Stimulated activated CD8-positive, alpha-beta memory T cell treated with anti-CD3 and anti-CD28 coated beads, Interleukin-7, amount 100 ng/mL, for 48 hours (primary cell): ENCODE data around the gene FAM9C.
"Not testable (repeated sequence)": the region's sequence is repeated elsewhere in the genome, so short reads cannot be mapped to it uniquely, and the experiment has no call there.

Source experiments
- DNase-seq, 2 donors: peaks; one replicate each; pipeline ENCODE4 v3.0.0-alpha.2; 2020; ENCODE audit warnings: low read depth in 1 of 2; ENCODE audit errors: extremely low read depth in 1 of 2

FAM9C gene

GRCh38 chrX:13076176-13076961 lies 31.9 kb upstream of the FAM9C start:
- DNase-seq, result no peak

GRCh38 chrX:13074297-13075262 lies 30.2 kb upstream of the FAM9C start:
- DNase-seq, result no peak

- no peak for DNase-seq
Measured at GRCh38 chrX:13069771-13070416, 25.5 kb upstream of the FAM9C start.

GRCh38 chrX:13068651-13069050 lies 24.2 kb upstream of the FAM9C start:
- DNase-seq, result no peak

- DNase-seq, result no peak
Measured at GRCh38 chrX:13067773-13068172, 23.4 kb upstream of the FAM9C start.

- DNase-seq, result no peak
Measured at GRCh38 chrX:13066391-13066790, 22.0 kb upstream of the FAM9C start.

GRCh38 chrX:13064599-13065143 lies 20.3 kb upstream of the FAM9C start:
- no peak for DNase-seq

- DNase-seq, result not testable (repeated sequence)
Measured at GRCh38 chrX:13063124-13063523, 18.7 kb upstream of the FAM9C start.

- DNase-seq, result not testable (repeated sequence)
Measured at GRCh38 chrX:13062331-13062730, 17.9 kb upstream of the FAM9C start.

- not testable (repeated sequence) for DNase-seq
Measured at GRCh38 chrX:13061215-13061708, 16.8 kb upstream of the FAM9C start.

GRCh38 chrX:13059637-13060499 lies 15.4 kb upstream of the FAM9C start:
- DNase-seq, result no peak

GRCh38 chrX:13055486-13055885 lies 11.1 kb upstream of the FAM9C start:
- no peak for DNase-seq

- DNase-seq, result no peak
Measured at GRCh38 chrX:13053171-13053570, 8.8 kb upstream of the FAM9C start.

- DNase-seq, result no peak
Measured at GRCh38 chrX:13051529-13052172, 7.2 kb upstream of the FAM9C start.

- DNase-seq, result no peak
Measured at GRCh38 chrX:13051167-13051528, 6.7 kb upstream of the FAM9C start.

- DNase-seq, result no peak
Measured at GRCh38 chrX:13050151-13050550, 5.7 kb upstream of the FAM9C start.

GRCh38 chrX:13048280-13048679 lies 3.9 kb upstream of the FAM9C start:
- no peak for DNase-seq

GRCh38 chrX:13047759-13048158 lies 3.3 kb upstream of the FAM9C start:
- DNase-seq, result no peak

- DNase-seq, result no peak
Measured at GRCh38 chrX:13046141-13046855, 1.9 kb upstream of the FAM9C start.
